ENCODE data around the gene PBRM1.

The PBRM1 gene

GRCh38 chr3:52520716-52521487 lies 164.8 kb downstream of the PBRM1 start:
- no peak for DNase-seq (ENCODE audit: extremely low read depth, insufficient read length)
- no peak overlapping the region for H3K4me3 ChIP-seq (replicated peaks; ENCODE audit: low read depth, low read length)
- H3K27me3 ChIP-seq (replicated peaks; ENCODE audit: control insufficient read depth, insufficient read depth, low read length): no peaks in the 10 kb centered on the region
- no peak for TF ChIP-seq CTCF (IDR thresholded peaks at IDR 0.05; ENCODE audit: insufficient read depth, low read length, poor library complexity, severe bottlenecking)
- H3K36me3 ChIP-seq (ENCODE audit: control insufficient read depth, insufficient read depth, low read length): peaks cover 7% of the 10 kb centered on the region

- peaks cover 7% of the 10 kb centered on the region for H3K36me3 ChIP-seq (ENCODE audit: control insufficient read depth, insufficient read depth, low read length)
- TF ChIP-seq CTCF (IDR thresholded peaks at IDR 0.05; ENCODE audit: insufficient read depth, low read length, poor library complexity, severe bottlenecking): no peak
- H3K4me3 ChIP-seq (replicated peaks; ENCODE audit: low read depth, low read length): no peak overlapping the region
- no peaks in the 10 kb centered on the region for H3K27me3 ChIP-seq (replicated peaks; ENCODE audit: control insufficient read depth, insufficient read depth, low read length)
- no peak for DNase-seq (ENCODE audit: extremely low read depth, insufficient read length)
Observed at GRCh38 chr3:52520141-52520667, 165.5 kb downstream of the PBRM1 start.

GRCh38 chr3:52519445-52520140 lies 166.1 kb downstream of the PBRM1 start:
- Histone ChIP-seq H3K27me3 (replicated peaks; ENCODE audit: control insufficient read depth, insufficient read depth, low read length) (no peaks in the 10 kb centered on the region), H3K4me3 (replicated peaks; ENCODE audit: low read depth, low read length) (no peak overlapping the region), H3K36me3 (ENCODE audit: control insufficient read depth, insufficient read depth, low read length) (peaks cover 5% of the 10 kb centered on the region)
- no peak for TF ChIP-seq CTCF (IDR thresholded peaks at IDR 0.05; ENCODE audit: insufficient read depth, low read length, poor library complexity, severe bottlenecking)
- no peak for DNase-seq (ENCODE audit: extremely low read depth, insufficient read length)

GRCh38 chr3:52518723-52519444 lies 166.8 kb downstream of the PBRM1 start:
- no peaks in the 10 kb centered on the region; the same call in 1 of the 2 replicates for H3K36me3 ChIP-seq (ENCODE audit: control insufficient read depth, insufficient read depth, low read length)
- no peak for DNase-seq (ENCODE audit: extremely low read depth, insufficient read length)
- no peaks in the 10 kb centered on the region for H3K27me3 ChIP-seq (replicated peaks; ENCODE audit: control insufficient read depth, insufficient read depth, low read length)
- no peak for TF ChIP-seq CTCF (IDR thresholded peaks at IDR 0.05; ENCODE audit: insufficient read depth, low read length, poor library complexity, severe bottlenecking)
- H3K4me3 ChIP-seq (replicated peaks; ENCODE audit: low read depth, low read length): no peak overlapping the region

GRCh38 chr3:52517796-52518722 lies 167.7 kb downstream of the PBRM1 start:
- Histone ChIP-seq H3K36me3 (ENCODE audit: control insufficient read depth, insufficient read depth, low read length) (no peaks in the 10 kb centered on the region), H3K27me3 (replicated peaks; ENCODE audit: control insufficient read depth, insufficient read depth, low read length) (no peaks in the 10 kb centered on the region; the same call in 1 of the 2 replicates), H3K4me3 (replicated peaks; ENCODE audit: low read depth, low read length) (no peak overlapping the region)
- no peak for DNase-seq (ENCODE audit: extremely low read depth, insufficient read length)
- TF ChIP-seq CTCF (IDR thresholded peaks at IDR 0.05; ENCODE audit: insufficient read depth, low read length, poor library complexity, severe bottlenecking): no peak
